Testis (tissue), 2 donors: ENCODE data around the gene GRM8.

Source experiments
- POLR2A ChIP-seq: fragments of 450-650 bp; IDR thresholded peaks from one replicate; pipeline ENCODE4 v1.6.1; 2017; ENCODE audit warnings: antibody characterized with exemption, mild to moderate bottlenecking, moderate library complexity
- TF ChIP-seq, protein P1 (sequence below), 3 experiments: fragments of 450-650 bp in 2 of 3; fragments of 200-600 bp in 1 of 3; sonication (generic) in 1 of 3; IDR thresholded peaks; one replicate each; pipeline ENCODE4 v1.5.1; 2016 to 2019; ENCODE audit warnings: antibody characterized with exemption in 3 of 3, mild to moderate bottlenecking in 2 of 3, moderate library complexity in 1 of 3

DNA sequence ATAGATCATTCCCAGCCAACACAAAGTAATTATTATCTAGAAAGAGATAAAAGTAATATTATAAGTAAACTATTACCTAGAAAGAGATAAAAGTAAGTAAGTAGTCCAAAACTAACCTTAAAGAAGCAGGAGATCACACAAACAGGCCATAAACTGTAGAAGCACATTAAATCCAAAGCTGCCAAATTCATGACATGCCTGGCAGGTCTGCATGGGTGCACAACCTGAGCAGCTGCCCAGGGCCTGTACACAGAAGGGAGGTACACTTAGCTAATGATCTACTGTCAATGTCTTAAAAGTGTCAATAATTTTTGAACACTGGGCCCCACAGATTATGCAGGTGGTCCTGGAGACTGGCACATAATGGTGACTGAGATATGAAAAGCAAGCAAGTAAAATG lies 196.5 kb downstream of the GRM8 start:
- TF ChIP-seq, protein P1, sequence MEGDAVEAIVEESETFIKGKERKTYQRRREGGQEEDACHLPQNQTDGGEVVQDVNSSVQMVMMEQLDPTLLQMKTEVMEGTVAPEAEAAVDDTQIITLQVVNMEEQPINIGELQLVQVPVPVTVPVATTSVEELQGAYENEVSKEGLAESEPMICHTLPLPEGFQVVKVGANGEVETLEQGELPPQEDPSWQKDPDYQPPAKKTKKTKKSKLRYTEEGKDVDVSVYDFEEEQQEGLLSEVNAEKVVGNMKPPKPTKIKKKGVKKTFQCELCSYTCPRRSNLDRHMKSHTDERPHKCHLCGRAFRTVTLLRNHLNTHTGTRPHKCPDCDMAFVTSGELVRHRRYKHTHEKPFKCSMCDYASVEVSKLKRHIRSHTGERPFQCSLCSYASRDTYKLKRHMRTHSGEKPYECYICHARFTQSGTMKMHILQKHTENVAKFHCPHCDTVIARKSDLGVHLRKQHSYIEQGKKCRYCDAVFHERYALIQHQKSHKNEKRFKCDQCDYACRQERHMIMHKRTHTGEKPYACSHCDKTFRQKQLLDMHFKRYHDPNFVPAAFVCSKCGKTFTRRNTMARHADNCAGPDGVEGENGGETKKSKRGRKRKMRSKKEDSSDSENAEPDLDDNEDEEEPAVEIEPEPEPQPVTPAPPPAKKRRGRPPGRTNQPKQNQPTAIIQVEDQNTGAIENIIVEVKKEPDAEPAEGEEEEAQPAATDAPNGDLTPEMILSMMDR (IDR thresholded peaks at IDR 0.05) = no peak
- no peak for TF ChIP-seq POLR2A
